Astrocyte of the spinal cord (primary cell): ENCODE results near the gene PPIL4.

Source experiments
- DNase-seq: peaks from one replicate; pipeline ENCODE4 v3.0.0; 2011; ENCODE audit warnings: low read depth, low spot score
- H3K4me3 ChIP-seq: 2 replicates; pipeline ENCODE4 v1.5.1; 2011; ENCODE audit warnings: low read depth, mild to moderate bottlenecking, low read length, moderate library complexity
- in situ Hi-C: cut with HindIII; loops from 2 replicates; pipeline ENCODE4 v1.10.0; 2017; ENCODE audit warnings: low sequenced_read_pairs
- TF ChIP-seq, protein P1 (sequence below): IDR thresholded peaks from 2 replicates; pipeline ENCODE4 v1.5.1; 2012; ENCODE audit warnings: low read depth, mild to moderate bottlenecking, low read length, inconsistent platforms

PPIL4 gene

DNA sequence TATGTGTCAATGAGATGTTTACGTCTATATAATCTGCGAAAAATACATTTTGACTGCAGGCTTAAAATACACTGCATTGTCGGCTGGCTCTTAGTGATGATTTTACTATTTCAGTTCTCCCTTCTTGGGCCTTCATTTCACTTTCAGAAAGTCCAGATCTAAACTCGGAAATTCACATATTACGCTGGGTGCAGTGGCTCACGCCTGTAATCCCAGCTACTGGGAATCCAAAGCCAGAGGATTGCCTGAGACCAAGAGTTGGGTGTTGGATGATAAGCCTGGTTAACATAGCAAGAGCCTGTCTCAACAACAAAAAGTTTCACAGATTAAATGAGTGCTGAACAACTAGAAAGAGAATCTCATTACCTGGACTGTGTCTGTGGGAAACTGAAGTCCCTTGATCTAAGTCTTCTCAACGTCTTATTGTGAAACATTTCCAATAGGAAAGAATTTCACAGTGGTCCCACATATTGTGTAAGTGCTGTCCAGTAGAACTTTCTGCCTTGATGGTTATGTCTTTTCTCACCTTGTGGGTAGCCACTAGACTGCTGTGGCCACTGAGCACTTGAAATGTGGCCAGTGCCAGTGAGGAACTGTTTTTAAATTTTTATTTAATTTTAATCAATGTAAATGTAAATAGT is 22.2 kb upstream of the PPIL4 start:
- no peak for DNase-seq
- TF ChIP-seq, protein P1, sequence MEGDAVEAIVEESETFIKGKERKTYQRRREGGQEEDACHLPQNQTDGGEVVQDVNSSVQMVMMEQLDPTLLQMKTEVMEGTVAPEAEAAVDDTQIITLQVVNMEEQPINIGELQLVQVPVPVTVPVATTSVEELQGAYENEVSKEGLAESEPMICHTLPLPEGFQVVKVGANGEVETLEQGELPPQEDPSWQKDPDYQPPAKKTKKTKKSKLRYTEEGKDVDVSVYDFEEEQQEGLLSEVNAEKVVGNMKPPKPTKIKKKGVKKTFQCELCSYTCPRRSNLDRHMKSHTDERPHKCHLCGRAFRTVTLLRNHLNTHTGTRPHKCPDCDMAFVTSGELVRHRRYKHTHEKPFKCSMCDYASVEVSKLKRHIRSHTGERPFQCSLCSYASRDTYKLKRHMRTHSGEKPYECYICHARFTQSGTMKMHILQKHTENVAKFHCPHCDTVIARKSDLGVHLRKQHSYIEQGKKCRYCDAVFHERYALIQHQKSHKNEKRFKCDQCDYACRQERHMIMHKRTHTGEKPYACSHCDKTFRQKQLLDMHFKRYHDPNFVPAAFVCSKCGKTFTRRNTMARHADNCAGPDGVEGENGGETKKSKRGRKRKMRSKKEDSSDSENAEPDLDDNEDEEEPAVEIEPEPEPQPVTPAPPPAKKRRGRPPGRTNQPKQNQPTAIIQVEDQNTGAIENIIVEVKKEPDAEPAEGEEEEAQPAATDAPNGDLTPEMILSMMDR: no peak
- no peak overlapping the region for H3K4me3 ChIP-seq
- in situ Hi-C loops: no loop called here

DNA sequence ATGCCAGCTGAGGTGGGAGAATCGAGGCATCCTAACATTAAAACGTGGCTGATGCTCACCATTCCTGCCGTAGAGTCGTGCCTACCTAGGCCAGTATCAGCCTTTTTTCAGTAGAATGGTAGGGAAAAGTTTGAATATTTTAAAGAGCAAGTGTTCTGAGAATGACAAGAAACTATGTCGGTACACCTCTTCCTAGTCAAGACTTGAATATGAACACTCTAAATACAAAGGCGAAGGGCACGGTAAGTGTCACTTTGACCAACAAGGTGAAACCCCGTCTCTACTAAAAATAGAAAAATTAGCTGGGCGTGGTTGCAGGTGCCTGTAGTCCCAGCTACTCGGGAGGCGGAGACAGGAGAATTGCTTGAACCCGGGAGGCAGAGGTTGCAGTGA is 21.3 kb upstream of the PPIL4 start:
- TF ChIP-seq, protein P1: no peak
- peak overlapping the region; percentile 87 for H3K4me3 ChIP-seq
- in situ Hi-C loops: no loop called here
- no peak for DNase-seq

DNA sequence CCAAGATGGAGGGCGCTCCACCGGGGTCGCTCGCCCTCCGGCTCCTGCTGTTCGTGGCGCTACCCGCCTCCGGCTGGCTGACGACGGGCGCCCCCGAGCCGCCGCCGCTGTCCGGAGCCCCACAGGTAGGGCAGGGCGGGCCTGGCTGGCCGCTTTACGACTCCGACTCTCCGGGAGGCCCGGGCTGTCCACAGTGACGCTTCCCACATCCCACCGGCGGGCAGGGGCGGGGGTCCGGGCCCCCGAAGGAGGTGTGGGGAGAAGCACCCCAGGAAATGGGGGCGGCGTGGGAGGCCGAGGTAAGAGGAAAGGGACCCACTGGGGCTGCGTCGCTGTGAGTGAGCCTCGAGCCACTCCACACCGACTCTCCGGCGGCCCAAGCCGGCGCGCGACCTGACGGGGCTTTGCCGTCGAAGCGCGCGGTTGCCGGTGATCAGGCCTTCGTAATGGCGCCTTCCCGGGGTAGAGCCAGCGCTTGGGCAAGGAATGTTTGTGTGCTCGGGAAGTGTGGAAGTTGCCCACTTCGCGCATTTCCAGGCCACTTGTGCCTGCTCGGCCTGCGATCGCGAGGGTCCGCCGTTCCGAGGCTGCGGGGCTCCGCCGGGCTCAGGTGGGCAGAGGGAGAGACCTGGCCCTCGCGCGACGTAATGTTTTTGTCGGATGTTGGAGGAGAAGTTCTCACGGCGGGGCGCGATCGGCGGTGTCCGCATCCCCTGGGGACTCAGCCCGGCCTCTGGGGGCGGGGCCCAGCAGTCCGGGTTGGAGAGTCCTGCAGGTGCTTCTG is 20.8 kb upstream of the PPIL4 start:
- in situ Hi-C loops: no loop called here
- peak; percentile 33 for DNase-seq
- peak overlapping the region; percentile 87 for H3K4me3 ChIP-seq
- TF ChIP-seq, protein P1: no peak

DNA sequence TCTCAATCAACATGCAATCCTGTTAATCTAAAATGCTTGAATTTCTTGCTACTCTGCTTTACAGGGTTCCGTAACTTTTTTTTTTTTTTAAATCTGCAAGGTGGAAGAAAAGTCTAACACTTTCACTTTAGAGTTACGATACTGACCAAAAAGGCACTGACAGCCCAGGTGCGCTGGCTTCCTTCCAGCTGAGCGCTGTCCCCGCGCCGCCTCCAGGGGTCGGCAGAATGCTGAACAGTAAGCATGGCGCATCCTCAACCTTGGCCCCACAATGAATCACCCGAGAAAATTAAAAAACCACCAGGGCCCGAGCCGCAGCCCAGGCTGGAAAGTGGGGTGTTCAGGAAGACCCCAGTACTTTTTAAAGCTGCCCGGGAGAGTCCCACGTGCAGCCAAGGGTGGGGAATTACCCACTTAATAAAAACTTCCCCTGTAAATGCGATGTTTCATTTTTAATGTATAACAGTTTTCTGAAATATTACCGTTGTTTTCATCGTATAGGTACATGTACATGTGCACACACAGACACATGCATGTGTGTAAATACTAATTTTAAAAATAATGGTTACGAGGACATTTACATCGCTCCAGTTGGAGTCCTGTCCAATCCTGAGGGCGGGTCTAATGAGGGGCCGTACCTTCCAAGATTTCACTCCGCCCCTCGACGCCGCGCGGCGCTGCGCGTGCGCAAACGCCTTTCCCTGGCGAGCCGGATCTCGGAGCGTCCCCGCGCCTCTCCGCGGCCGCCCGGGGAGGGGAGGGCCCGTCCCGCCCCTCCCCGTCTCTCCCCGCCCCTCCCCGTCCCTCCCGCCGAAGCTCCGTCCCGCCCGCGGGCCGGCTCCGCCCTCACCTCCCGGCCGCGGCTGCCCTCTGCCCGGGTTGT is 19.9 kb upstream of the PPIL4 start, which contains the start of gene GINM1:
GINM1 (plus strand) TSS at position 849 of the 883 bp plus-strand sequence. CDS start 40 bp downstream, outside the sequence.
- in situ Hi-C loops: no loop called here
- DNase-seq: peak; percentile 96
- H3K4me3 ChIP-seq: peak within 1 kb of the TSS; percentile 87
- TF ChIP-seq, protein P1: peak; percentile 85

DNA sequence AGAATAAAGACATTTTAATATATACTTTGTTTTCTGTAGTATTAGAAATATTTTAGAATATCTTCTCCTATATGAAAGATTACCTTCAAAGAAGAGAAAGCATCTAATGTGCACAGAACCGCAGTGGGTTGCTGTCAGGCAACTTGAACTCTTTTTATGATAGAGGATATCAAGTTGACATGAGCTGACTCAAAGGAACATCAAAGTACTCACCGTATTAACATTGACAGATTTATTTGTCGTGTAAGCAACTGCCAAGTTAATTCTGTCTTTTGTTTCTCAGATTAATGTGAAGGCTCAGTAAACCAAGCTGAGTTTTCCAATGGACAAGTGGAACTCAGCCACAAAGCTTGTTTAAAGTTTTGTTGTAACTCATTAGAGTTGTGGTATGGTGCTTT is 18.1 kb upstream of the PPIL4 start:
- H3K4me3 ChIP-seq: no peak overlapping the region
- DNase-seq: no peak
- TF ChIP-seq, protein P1: no peak
- in situ Hi-C loops: no loop called here

DNA sequence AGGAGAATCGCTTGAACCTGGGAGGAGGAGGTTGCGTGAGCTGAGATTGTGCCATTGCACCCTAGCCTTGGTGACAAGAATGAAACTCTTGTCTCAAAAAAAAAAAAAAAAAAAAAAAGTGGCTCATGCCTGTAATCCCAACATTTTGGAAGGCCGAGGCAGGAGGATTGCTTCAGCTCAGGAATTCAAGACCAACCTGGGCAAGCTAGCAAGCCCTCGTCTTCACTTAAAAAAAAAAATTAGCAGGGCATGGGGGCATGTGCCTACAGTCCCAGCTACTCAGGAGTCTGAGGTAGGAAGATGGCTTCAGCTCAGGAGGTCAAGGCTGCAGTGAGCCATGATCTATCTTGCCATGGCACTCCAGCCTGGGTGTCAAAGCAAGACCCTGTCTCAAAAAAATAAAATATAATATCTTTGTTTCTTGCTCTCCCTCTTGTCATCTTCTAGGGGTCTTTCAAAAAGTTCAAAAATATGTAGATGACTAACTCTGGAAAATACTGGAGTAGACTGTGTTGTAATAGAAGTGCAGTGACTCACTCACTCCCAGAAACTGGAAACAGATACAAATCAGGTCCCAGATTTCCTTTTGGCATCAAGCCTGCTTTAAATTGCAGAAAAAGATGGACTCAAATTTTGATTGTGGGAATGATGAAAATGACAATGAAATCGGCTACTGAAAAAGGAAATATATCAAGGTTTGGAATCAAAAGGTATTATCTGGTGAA is 17.5 kb upstream of the PPIL4 start:
- in situ Hi-C loops: no loop called here
- peak; percentile 66 for DNase-seq
- H3K4me3 ChIP-seq: no peak overlapping the region
- TF ChIP-seq, protein P1: no peak
